Measurements from ENCODE around the gene NADSYN1.

The NADSYN1 gene

GRCh38 chr11:71433648-71434450 is 19.2 kb upstream of the NADSYN1 start:
- no peak for DNase-seq (ENCODE audit: low spot score)

DNA sequence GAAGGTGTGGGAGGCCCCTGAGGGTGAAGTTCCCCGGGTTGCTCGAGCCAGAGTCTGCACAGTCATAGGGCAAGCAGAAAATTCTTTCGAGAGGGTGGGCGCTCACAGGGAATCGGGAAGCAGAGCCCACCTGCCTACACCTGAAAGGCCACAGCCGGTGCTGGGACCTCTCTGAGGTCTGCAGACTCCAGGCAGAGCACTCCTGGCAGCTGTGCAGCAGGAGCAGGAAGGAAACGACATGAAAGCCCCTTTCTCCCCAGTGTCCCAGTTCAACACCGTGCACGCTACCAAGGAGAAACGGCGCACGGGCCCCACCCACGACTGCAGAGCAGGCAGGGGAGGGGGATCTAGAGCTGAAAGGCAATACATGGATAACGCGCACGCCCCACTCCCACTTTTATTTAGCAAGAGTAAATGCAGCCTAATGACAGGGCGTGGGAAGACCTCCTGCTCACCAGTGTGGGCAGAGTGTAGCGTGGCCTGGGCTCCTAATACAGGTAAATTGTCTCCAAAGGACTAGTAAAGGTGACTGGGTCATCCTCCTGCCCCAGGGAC is 18.4 kb upstream of the NADSYN1 start:
- DNase-seq (ENCODE audit: low spot score) = no peak

- DNase-seq (ENCODE audit: low spot score) = no peak
These were observed 17.6 kb upstream of the NADSYN1 start for GRCh38 chr11:71435278-71435951.

DNA sequence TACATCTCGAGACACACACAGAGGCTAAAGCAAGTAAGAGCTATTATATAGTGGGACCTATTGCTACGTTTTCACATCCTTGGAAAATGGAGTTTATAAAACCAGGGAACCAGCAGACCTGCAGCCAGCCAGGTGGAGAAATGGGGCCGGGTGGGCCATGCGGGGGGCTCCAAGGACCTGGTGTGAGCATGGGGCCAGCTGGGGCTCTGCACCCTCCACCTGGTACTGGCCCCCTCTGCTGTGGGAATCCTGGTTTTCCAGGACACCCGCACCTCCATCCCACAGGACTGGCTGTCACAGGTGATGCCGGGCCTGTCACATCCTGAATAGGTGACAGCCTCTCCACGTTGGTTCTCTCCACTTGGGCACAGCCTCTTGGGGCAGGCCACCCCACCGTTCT is 16.1 kb upstream of the NADSYN1 start:
- DNase-seq (ENCODE audit: low spot score) = no peak

DNA sequence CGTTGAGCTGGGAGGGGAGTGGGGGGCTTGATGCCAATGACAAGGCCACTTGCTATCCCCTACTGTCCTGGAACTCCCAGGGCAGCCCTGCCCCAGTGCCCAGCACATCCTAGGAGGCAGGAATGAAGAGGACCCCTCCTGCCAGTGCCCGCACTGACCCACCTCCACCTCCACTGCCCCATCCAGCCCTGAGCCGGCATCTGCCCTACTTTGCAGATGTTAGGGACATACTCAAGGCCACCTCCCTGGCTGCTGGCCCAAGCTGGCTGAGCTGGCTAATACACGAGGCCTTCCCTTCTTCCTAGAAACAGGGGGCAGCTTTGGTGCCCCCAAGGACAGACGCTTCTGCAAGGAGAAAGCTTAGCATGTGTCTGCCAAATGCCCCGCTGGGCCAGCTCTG is 15.6 kb upstream of the NADSYN1 start:
- DNase-seq (ENCODE audit: low spot score) = no peak

GRCh38 chr11:71437879-71438278 is 15.1 kb upstream of the NADSYN1 start:
- no peak for DNase-seq (ENCODE audit: low spot score)

- DNase-seq (ENCODE audit: low spot score) = no peak
These were observed 14.4 kb upstream of the NADSYN1 start for GRCh38 chr11:71438650-71439049.

DNA sequence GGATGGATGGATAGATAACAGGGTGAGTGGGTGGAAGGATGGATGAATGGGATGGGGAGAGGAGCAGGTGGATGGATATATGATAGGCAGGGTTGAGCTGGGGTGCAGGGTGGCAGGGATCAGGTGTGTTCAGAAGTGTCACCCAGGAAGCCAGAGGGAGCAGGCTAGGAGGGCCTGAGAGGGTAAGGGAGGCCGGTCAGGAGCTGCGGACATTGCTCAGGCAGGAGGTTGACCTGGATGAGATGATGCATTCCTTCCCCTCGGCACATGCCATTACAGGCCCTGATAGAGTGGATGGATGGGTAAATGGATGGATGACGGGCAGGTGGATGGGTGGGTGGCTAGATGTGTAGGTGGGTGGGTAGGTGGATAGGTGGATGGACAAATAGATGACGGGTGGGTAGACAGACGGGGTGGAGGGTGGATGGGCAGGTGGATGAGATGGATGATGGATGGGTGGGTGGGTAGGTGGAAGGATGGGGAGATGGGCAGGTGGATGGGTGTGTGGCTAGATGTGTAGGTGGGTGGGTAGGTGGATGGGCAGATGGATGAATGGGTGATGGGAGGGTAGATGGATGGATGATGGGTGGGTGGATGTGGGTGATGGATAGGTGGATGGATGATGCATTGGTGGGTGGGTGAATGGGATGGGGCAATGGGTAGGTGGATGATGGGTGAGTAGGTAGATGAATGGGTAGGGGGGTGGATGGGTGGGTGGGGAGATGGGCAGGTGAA is 12.8 kb upstream of the NADSYN1 start:
- no peak for DNase-seq (ENCODE audit: low spot score)

DNA sequence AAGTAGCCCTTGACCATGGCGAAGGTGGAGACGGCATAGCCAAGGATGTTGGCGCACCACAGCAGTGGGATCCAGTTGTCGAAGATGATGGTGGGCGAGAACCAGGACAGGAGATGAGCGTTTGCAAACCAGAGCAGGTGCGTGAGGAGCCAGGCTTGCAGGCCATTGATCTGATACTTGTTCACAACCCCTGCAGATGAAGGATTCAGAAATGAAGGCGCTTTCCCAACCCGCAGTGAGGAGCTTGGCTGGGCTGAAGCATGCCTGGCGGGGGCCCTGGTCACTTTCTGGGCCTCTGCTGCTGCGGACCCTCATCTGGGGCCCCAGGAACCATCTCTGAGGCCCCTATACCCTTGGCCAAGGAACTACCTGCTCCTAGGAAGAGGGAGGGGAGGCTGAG is 11.8 kb upstream of the NADSYN1 start:
- no peak for DNase-seq (ENCODE audit: low spot score)

- no peak for DNase-seq (ENCODE audit: low spot score)
These were observed 10.9 kb upstream of the NADSYN1 start for GRCh38 chr11:71442123-71442522.

- DNase-seq (ENCODE audit: low spot score) = no peak
These were observed 10.1 kb upstream of the NADSYN1 start for GRCh38 chr11:71442880-71443279.

DNA sequence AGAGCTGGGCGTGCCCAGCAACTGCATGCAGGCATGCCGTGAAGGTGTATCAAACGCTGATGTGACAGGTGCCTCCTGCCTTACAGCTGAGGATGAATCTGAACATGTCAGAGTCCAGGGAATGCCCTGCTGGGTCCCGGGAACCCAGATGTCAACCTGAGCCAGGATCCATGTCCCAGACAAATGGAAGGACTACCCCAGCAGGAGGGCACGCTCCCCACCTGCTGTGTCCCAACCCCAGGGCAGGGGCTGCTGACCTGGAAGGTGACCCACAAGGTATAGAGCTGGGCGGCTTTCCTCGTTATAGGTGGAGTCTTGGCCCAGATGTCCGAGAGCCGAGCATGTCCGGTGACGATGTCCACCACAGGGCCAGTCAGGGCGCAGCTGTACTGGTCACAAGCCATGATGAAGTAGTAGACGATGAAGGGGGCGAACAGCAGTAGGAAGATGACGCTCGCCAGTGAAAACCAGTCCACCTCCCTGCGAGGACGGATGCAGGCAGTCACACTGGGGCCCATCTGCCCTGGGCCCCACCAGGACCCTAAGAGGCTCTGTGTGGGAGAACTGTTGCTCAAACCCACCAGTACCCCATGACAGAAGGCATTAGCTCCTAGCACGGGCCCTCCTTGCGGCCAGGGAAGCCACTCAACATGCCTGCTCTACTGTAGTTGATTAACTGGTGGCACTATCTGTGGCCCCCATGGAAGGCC is 9.1 kb upstream of the NADSYN1 start:
- DNase-seq (ENCODE audit: low spot score) = no peak

DNA sequence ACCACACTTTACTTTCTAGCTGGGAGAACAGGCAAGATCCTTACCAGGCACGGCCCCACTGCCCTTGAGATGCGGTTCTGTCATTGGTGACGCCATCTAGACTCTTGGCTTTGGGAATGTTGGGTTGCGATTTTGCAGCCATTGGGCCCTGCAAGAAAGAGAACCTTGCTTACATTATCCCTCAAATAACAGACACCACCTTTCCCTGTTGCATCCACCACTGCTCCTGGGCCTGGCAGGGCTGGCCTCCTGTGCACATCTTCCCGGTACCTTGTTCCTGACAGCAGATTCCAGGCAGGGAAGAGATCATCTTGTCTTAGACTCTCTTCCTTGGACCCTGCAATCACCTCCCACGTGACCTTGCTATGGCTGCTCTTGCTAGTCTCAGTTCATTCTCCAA is 8.2 kb upstream of the NADSYN1 start:
- DNase-seq (ENCODE audit: low spot score) = no peak

GRCh38 chr11:71446150-71446549 is 6.9 kb upstream of the NADSYN1 start:
- no peak for DNase-seq (ENCODE audit: low spot score)

GRCh38 chr11:71446942-71447688 is 5.9 kb upstream of the NADSYN1 start:
- DNase-seq (ENCODE audit: low spot score) = peak; percentile 54

- peak; percentile 3 for DNase-seq (ENCODE audit: low spot score)
These were observed 5.2 kb upstream of the NADSYN1 start for GRCh38 chr11:71447791-71448256.

DNA sequence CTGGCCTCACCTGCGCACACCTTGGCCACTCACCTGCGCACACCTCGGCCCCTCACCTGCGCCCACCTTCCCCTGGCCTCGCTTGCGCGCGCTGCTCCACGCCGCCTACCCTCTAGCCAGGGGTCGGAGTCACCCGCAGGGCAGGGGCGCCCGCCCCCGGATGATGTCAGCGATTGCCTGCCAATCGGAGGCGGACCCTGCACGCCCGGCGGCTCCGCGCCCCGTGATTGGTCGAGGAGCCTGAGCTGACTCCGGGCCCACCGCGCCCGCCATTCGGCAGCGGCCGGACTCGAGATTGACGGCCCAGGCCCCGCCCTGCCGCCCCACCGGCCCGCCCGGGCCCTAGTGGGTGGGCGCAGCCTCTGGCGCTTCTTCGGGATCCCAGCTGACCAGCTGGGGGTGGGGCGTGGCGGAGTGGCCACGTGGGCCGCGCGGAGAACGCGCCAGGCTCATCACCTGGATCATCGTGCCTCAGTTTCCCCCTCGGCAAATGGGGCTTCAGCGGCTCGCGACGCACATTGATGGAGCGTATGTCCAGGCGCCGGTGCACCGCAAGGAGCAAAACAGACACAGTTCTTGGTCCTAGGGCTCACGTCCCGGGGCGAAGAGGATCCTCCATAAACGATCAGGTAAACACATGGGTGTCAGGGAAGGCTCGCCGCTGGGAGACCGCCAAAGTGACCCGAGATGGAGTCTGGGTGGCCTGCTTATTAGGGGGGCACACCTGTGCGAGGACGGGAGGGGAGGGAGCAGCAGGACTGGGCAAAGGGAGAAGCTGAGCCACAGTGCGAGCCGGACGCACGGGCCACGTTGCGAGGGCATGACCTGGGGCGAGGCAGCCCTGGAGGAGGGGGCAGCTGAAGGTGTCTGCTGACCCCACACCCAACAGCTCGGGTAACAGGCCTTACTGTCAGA is 4.5 kb upstream of the NADSYN1 start, which contains the start of gene DHCR7:
DHCR7 (minus strand) TSS at position 137 of the 915 bp plus-strand sequence. CDS start 3,441 bp downstream, outside the sequence.
- peak; percentile 95 for DNase-seq (ENCODE audit: low spot score)

- no peak for DNase-seq (ENCODE audit: low spot score)
These were observed 3.4 kb upstream of the NADSYN1 start for GRCh38 chr11:71449596-71449995.

- DNase-seq (ENCODE audit: low spot score) = peak; percentile 19
These were observed 2.5 kb upstream of the NADSYN1 start for GRCh38 chr11:71450507-71450906.

- DNase-seq (ENCODE audit: low spot score) = no peak
These were observed 2.1 kb upstream of the NADSYN1 start for GRCh38 chr11:71450939-71451338.

Measured in RKO (cell line).